Measurements from ENCODE around the gene SFMBT1. TPM values are rescaled to one million over a fixed set of nuclear protein-coding genes. Genes with fewer than 3 reads are reported as not detected.

Gene SFMBT1
- total and polyA plus RNA-seq, 4 donors = 4.4 to 17.8 (median 10.4) TPM

- Histone ChIP-seq H3K4me1 (ENCODE audit: control insufficient read depth in 4 of 4, insufficient read depth in 4 of 4, low read length in 3 of 4) (peaks cover 0 to 21% (median 14%) of the 10 kb centered on the region in 4 donors), H3K4me3 (ENCODE audit: low read depth in 1 of 3, low read length in 3 of 3) (peak overlapping the region; percentile 53 to 74 (median 70)), H3K36me3 (ENCODE audit: control insufficient read depth in 4 of 4, insufficient read depth in 3 of 4, low read depth in 1 of 4, low read length in 3 of 4) (no peaks in the 10 kb centered on the region), H3K9me3 (ENCODE audit: control insufficient read depth in 4 of 4, low read length in 3 of 4) (no peaks in the 10 kb centered on the region), H3K9ac (ENCODE audit: low read depth in 1 of 2, low read length in 2 of 2) (peak overlapping the region; percentile 58 to 64), H3K27ac (ENCODE audit: low read depth in 1 of 2, low read length in 2 of 2) (peak overlapping the region; percentile 21 to 45), H3K27me3 (ENCODE audit: control insufficient read depth in 4 of 4, insufficient read depth in 4 of 4, low read length in 3 of 4) (no peaks in the 10 kb centered on the region)
- WGBS = 62% methylated on average over 17 of the region's 17 CpGs
- TF ChIP-seq CTCF (IDR thresholded peaks at IDR 0.05; ENCODE audit: low read depth, low read length, missing input control) = no peak
- no peak for TF ChIP-seq RAD21 (IDR thresholded peaks at IDR 0.05)
- TF ChIP-seq NR2F2 (IDR thresholded peaks at IDR 0.05) = no peak
- no peak for TF ChIP-seq REST (IDR thresholded peaks at IDR 0.05)
- no peak for TF ChIP-seq SP1 (IDR thresholded peaks at IDR 0.05)
- TF ChIP-seq MAX (IDR thresholded peaks at IDR 0.05) = no peak
- TF ChIP-seq YY1 (IDR thresholded peaks at IDR 0.05) = no peak
- TF ChIP-seq HNF4A (conservative IDR thresholded peaks at IDR 0.05) = no peak
- no peak for TF ChIP-seq FOXA2 (IDR thresholded peaks at IDR 0.05)
- no peak for TF ChIP-seq HNF4G (IDR thresholded peaks at IDR 0.05)
- TF ChIP-seq ZBTB33 (IDR thresholded peaks at IDR 0.05) = no peak
- TF ChIP-seq RXRA (IDR thresholded peaks at IDR 0.05) = no peak
- no peak for TF ChIP-seq EGR1 (IDR thresholded peaks at IDR 0.05; ENCODE audit: low read depth in 2 of 2)
- no peak for TF ChIP-seq JUND (IDR thresholded peaks at IDR 0.05)
- no peak for TF ChIP-seq TAF1 (conservative IDR thresholded peaks at IDR 0.05)
- no peak for TF ChIP-seq GABPA (IDR thresholded peaks at IDR 0.05 in 1 of 2, conservative IDR thresholded peaks at IDR 0.05 in 1 of 2)
- TF ChIP-seq ATF3 (IDR thresholded peaks at IDR 0.05) = no peak
- TF ChIP-seq FOXA1 (IDR thresholded peaks at IDR 0.05) = no peak
- DNase-seq (ENCODE audit: low spot score) = no peak
These were observed 27.9 kb upstream of the SFMBT1 start for GRCh38 chr3:53073553-53074365.

Data from liver (tissue), 9 donors.